SK-N-MC (cell line): Measurements from ENCODE around the gene PCGF3.
"Not testable (repeated sequence)": the region's sequence is repeated elsewhere in the genome, so short reads cannot be mapped to it uniquely, and the experiment has no call there.

Experiments used
- DNase-seq: peaks from one replicate; pipeline ENCODE4 v3.0.0-alpha.2; 2011; ENCODE audit warnings: low read depth, low spot score
- H3K27ac ChIP-seq: fragments of 200-600 bp; sonication (generic); 2 replicates; pipeline ENCODE4 v1.5.1; 2016; ENCODE audit warnings: mixed run types
- H3K36me3 ChIP-seq: fragments of 200-600 bp; sonication (generic); 2 replicates; pipeline ENCODE4 v1.6.1; 2017; ENCODE audit warnings: antibody characterized with exemption, low read length, mixed read lengths; ENCODE audit not compliant: insufficient read depth
- H3K4me3 ChIP-seq: fragments of 200-600 bp; sonication (generic); 2 replicates; pipeline ENCODE4 v1.5.1; 2016
- H3K9ac ChIP-seq: fragments of 200-600 bp; sonication (generic); 2 replicates; pipeline ENCODE4 v1.8.0; 2017; ENCODE audit warnings: mixed run types, mixed read lengths; ENCODE audit not compliant: insufficient read length
- H3K9me3 ChIP-seq: fragments of 200-600 bp; sonication (generic); 2 replicates; pipeline ENCODE4 v1.6.1; 2017; ENCODE audit warnings: low read depth, mild to moderate bottlenecking, antibody characterized with exemption, low read length, moderate library complexity, mixed read lengths
- EZH2 ChIP-seq: fragments of 200-600 bp; sonication (generic); IDR thresholded peaks from one replicate; pipeline ENCODE4 v1.6.1; 2017; ENCODE audit warnings: antibody characterized with exemption
- FOXP2 ChIP-seq: optimal IDR thresholded peaks from 2 replicates; pipeline ENCODE3; 2011; ENCODE audit warnings: mild to moderate bottlenecking, moderate library complexity; ENCODE audit not compliant: insufficient read depth; ENCODE audit errors: extremely low read length, control extremely low read depth
- POLR2AphosphoS5 ChIP-seq: IDR thresholded peaks from 2 replicates; pipeline ENCODE4 v1.6.1; 2012; ENCODE audit warnings: mild to moderate bottlenecking, low read depth, low read length, borderline replicate concordance

Gene PCGF3

GRCh38 chr4:803884-804283 lies 98.3 kb downstream of the PCGF3 start:
- Histone ChIP-seq H3K36me3 (no peaks in the 10 kb centered on the region), H3K27ac (no peak overlapping the region), H3K9ac (no peak overlapping the region), H3K4me3 (no peak overlapping the region), H3K9me3 (no peaks in the 10 kb centered on the region)
- no peak for DNase-seq
- TF ChIP-seq FOXP2: no peak
- TF ChIP-seq POLR2AphosphoS5: no peak
- no peak for TF ChIP-seq EZH2

DNA sequence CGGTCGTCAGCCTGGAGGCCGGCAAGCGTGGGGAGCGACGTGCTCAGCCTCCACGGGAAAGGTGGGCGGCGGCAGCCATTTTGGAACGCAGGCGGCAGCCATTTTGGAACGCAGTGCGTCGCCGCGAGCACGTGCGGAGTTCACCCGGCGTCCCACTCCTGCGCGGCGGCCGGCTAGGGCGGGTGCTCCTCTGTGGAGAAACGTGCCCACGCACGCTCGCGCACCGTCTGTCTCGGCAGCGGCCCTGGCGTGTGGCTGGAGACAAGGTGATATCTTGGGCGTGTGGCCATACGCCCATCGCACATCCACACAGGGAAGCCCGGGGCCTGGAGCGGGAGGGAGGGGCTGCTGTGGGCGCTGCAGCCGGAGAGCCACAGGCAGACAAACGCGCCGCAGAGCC lies 99.2 kb downstream of the PCGF3 start:
- no peak for DNase-seq
- Histone ChIP-seq H3K27ac (no peak overlapping the region), H3K9me3 (no peaks in the 10 kb centered on the region), H3K4me3 (no peak overlapping the region), H3K36me3 (no peaks in the 10 kb centered on the region), H3K9ac (no peak overlapping the region)
- TF ChIP-seq FOXP2 (no peak), EZH2 (no peak), POLR2AphosphoS5 (no peak)

GRCh38 chr4:806979-807378 lies 101.3 kb downstream of the PCGF3 start:
- H3K36me3 ChIP-seq, DNase-seq: not testable (repeated sequence)

DNA sequence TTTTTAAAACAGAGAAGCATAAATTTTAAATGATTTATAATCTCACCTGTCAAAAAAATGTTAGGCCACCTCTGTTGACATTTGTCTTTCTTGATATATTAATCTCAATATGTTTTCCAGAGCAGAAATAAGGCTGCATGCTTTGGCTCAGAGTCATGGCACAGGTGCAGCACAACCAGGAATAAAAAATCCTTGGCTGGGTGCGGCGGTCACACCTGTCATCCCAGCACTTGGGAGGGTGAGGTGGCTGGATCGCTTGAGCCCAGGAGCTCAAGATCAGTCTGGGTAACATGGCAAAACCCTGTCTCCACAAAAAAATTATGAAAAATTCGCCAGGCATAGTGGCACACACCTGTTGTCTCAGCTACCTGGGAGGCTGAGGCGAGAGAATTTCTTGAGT lies 102.2 kb downstream of the PCGF3 start:
- H3K36me3 ChIP-seq: no peaks in the 10 kb centered on the region
- no peaks in the 10 kb centered on the region for H3K9me3 ChIP-seq
- no peak for DNase-seq
- no peak overlapping the region for H3K4me3 ChIP-seq
- H3K27ac ChIP-seq: no peak overlapping the region
- H3K9ac ChIP-seq: no peak overlapping the region
- no peak for TF ChIP-seq EZH2
- TF ChIP-seq FOXP2: no peak
- no peak for TF ChIP-seq POLR2AphosphoS5

More at GRCh38 chr4:806979-807378, 101.3 kb downstream of the PCGF3 start:
- H3K9me3 ChIP-seq, H3K27ac ChIP-seq, H3K9ac ChIP-seq, H3K4me3 ChIP-seq: not testable (repeated sequence)

GRCh38 chr4:808860-809570 lies 103.4 kb downstream of the PCGF3 start:
- Histone ChIP-seq H3K9ac (no peak overlapping the region), H3K36me3 (no peaks in the 10 kb centered on the region), H3K27ac (no peak overlapping the region), H3K4me3 (no peak overlapping the region), H3K9me3 (no peaks in the 10 kb centered on the region)
- TF ChIP-seq FOXP2 (no peak), EZH2 (no peak)
- no peak for DNase-seq

- no peak overlapping the region for H3K4me3 ChIP-seq
- H3K27ac ChIP-seq: no peak overlapping the region
- no peak overlapping the region for H3K9ac ChIP-seq
- H3K9me3 ChIP-seq: no peaks in the 10 kb centered on the region
- no peak for TF ChIP-seq FOXP2
- TF ChIP-seq POLR2AphosphoS5: no peak
- no peak for TF ChIP-seq EZH2
- no peaks in the 10 kb centered on the region for H3K36me3 ChIP-seq
- DNase-seq: no peak
Measured at GRCh38 chr4:813900-814299, 108.3 kb downstream of the PCGF3 start.

- no peak for DNase-seq
- Histone ChIP-seq H3K27ac (no peak overlapping the region), H3K36me3 (no peaks in the 10 kb centered on the region), H3K9ac (no peak overlapping the region), H3K9me3 (no peaks in the 10 kb centered on the region), H3K4me3 (no peak overlapping the region)
- TF ChIP-seq EZH2 (no peak), FOXP2 (no peak), POLR2AphosphoS5 (no peak)
Measured at GRCh38 chr4:814312-814850, 108.7 kb downstream of the PCGF3 start.

DNA sequence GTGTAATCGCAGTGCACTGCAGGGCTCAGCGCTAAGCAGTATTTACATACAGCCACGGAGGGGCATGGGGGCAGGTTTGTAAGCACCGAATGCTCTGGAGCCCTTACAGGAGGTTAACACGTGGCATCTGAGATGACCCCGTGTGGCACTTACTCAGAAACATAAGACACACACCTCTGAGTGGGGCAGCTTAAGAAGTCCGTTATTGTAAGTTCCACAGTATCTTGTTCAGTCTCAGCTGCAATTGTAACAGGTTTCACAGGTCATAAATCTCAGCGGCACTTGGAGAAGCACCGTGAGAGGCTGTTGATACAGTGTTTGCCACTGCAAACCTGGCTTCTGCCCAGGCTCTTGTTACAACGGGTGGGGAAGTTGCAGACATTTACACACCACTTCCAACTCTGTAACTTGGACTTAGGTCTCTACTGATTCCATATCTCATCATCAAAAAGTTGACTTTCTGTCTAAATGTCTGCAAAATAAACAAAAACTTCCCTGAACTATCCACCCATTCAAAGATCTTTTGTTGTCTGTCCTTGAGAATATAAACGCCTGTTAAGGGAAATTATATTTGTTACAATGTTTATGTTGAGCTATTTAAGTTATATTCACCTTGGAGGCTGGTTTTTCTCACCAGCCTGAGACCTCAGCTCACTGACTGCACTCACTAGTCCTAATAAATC lies 110.0 kb downstream of the PCGF3 start:
- no peak for TF ChIP-seq EZH2
- TF ChIP-seq FOXP2: no peak
- TF ChIP-seq POLR2AphosphoS5: no peak
- no peak overlapping the region for H3K4me3 ChIP-seq
- H3K9me3 ChIP-seq: no peaks in the 10 kb centered on the region
- DNase-seq: no peak
- H3K36me3 ChIP-seq: no peaks in the 10 kb centered on the region
- no peak overlapping the region for H3K27ac ChIP-seq
- H3K9ac ChIP-seq: no peak overlapping the region
